HG03060 (cell line): Measurements from ENCODE around the gene TPPP3.
"Not testable (repeated sequence)": the region's sequence is repeated elsewhere in the genome, so short reads cannot be mapped to it uniquely, and the experiment has no call there.

Experiments used
- ATAC-seq: cut with Tn5 transposase; IDR thresholded peaks from one replicate; pipeline ENCODE4 v1.9.1; 2021; ENCODE audit warnings: low read depth, moderate number of reproducible peaks; ENCODE audit not compliant: unreplicated experiment

TPPP3 gene

DNA sequence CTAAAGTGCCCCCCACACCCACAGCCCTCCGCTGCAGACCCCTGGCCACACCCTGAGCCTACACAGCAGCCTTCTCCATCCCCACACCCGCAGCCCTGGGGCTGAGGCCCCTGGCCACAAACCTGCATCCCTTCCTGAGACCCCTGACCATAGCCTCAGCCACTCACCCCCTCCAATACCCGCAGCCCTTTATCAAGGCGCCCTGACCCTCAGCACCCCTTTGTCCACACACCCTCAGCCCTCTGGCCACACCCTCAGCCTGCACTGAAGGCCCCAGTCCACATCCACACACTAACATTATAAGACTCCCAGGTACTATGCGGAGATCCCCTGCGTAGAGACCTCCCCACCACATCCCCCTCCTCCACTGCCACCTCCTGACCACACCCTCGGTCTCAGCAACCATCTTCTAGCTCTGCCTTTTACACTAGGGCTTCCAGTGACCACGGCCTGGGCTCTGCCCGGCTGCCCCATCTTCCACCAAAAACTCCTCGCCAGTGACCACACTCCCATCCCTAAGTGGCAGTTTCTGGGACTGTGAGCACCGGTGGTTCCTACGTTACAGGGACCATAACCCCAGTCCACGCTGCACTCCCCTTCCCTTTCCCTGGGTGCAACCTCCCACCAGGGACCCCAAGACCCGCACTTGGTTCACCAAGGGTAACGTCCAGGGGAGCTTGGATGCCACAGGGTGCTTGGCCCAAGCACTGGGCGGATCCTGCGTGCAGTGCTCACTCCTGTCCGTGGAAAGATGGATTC is 818 bp downstream of the TPPP3 start:
- ATAC-seq, result no peak

DNA sequence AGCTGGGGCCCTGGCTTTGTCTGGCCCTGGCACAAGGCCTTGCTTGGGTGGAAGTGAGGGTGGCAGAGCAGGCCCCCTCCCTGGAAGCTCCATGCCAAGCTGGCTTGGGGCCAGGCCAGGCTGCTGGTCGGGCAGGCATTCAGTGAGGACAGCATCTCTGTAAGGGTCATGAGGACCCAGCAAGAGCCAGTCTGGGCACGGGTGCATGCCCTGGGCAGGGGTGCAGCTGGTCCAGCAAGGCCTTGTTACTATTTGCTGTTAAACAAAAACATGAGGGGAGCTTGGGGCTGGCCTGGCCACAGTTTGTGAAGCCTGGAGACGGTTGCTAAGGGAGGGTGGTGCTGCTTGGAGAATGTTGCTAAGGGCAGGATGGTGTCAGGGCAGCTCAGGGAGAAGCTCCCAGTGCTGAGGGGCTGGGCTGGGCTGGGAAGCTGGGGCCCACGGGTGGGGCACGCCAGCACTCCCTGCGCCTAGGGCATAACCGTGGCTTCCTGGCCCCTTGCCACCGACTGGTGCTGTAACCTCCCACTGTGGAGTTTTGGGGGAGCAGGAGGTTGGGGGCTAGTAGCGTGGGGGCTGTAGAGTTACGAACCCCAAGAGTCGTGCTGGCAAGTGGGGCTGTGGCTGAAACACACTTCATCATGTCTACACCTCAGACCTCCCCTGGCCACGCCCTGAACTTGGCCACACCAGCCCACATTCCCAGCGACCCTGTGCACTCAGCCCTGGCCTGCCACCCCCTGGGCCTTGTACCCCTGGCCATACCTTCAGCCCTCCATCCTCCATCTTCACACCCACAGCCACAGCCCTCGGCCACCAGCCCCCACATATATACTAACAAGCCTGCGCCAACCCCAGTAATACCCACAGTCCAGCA is 1.6 kb downstream of the TPPP3 start:
- no peak for ATAC-seq

GRCh38 chr16:67390816-67391423 is 2.4 kb downstream of the TPPP3 start:
- no peak for ATAC-seq

DNA sequence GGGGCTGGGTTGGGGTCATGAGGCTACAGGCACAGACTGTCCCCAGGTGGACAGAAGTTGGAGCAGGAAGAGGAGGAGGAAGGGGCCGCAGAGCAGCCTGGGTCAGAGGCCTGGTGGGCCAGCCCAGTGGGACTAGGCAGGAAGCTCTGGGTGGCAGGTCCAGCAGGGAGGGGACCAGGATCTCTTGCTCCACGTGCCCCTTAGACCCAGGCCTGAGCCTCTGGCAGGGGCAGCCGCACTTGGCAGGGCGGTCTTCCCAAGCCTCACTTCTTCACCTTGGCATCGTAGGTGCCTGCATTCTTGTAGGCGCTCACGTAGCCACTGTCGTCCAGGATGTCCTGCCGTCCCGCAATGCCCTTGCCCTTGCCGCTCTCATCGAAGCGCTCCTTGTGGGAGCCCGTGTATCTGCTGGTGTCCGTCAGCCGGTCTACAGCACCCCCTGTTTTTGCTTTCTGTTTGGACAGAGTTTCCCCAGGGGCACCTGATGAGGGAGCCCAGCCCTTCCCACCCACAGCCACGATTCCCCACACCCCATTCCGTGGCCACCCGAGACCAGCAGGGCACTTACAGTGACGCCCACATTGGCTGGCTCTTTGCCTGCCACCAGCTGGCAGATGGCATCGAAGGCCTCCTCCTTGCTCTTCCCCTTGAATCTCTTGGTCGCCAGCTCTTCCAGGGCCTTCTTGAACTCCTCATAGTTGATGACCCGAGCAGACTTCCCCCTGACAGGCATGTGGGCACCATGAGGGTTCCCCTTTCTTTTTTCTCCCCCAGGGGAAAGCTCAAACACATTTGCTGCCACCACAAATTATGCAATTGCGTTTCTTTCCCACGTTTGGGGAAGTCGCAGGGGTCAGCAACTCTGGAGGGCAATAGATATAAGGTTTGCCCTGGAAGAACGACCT is 3.1 kb downstream of the TPPP3 start:
- ATAC-seq, result no peak

DNA sequence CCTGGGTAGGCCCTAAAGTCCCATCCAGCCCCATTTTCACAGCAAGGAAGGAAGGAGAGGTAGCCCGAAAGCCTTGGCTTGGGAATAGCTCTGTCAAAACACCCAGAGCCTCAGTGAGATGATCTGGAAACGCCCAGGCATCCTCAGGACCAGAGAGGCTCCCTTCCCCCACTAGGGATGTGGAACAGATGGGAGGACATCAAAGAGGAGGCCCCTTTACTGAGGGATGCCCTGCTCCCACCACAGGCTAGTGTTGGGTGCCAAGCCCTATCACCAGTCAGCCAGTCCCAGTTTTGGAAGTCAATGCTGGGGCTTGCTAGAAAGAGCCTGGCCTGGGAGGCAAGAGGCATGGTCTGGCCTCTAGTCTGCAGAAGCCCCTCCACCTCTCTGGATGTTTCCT is 4.7 kb downstream of the TPPP3 start:
- ATAC-seq, result no peak

DNA sequence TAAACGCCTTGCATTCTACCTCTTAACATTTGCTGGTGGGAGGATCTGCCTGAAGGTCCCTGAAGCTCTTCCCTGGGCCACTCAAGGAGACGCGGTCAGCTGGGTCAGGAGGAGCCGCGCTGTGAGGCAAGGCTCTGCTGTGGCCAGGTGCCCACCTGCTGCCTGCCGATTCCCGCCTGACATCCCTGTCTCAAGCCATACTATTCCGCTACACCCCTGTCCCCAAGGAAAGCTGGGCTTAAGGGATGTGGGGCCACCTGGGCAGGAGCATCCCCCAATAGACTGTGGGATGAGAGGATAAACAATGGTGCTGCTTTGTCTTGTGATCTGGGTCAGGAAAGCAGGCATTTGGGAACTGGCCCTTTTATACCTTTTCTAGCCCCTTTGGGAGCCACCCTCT is 5.1 kb downstream of the TPPP3 start:
- ATAC-seq, result no peak

GRCh38 chr16:67387479-67388079 is 5.7 kb downstream of the TPPP3 start:
- no peak for ATAC-seq

DNA sequence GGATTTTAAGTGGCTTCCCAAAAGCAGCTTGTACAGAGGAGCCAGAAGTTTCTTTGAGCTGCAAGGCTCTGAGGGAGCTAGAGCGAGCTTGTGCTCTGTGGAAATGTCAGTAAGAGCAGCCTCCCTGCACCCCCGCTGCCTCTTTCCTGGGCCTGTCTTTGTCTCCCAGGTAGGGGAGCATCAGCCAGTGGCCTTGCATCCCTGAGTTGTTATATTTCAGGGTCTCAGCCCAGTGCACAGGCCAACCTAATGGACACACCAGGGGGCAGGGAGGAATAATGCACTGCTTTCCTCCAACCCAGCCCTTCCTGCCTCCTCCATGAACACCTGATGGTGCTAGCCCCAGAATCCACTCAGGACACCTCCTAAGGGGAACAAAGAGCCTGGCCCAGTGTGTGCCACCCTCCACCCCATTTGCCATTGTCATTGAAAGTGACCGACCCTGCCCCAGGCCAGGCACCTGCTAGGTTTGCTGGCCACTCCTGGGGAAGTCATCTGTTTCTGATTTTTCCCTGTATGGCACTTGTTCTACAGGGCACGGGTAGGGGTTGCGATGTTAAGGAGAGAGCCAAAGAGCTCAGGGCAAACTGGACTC is 6.3 kb downstream of the TPPP3 start:
- no peak for ATAC-seq

- ATAC-seq, result no peak
Observed at GRCh38 chr16:67384778-67385510, 8.4 kb downstream of the TPPP3 start.

DNA sequence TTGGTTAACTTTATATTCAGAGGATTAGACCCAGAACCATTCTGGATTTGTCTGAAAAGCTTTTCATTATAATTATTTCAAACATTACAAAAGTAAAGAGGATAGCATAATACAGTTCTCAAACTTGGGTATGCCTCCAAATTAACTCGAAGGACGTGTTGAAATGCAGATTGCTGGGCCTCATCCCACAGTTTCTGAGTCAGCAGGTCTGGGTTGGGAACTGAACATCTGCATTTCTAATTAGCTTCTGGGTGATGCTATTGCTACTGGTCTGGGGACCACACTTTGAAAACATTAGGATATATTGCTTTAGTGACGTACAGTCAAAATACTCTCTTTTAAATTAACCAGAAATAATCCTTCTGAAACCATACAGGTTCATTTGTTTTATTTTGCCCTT is 10.0 kb downstream of the TPPP3 start:
- ATAC-seq, result no peak

- no peak for ATAC-seq
Observed at GRCh38 chr16:67378642-67379041, 14.7 kb downstream of the TPPP3 start.

- ATAC-seq, result not testable (repeated sequence)
Observed at GRCh38 chr16:67376012-67376411, 17.3 kb downstream of the TPPP3 start.

GRCh38 chr16:67372664-67373063 is 20.6 kb downstream of the TPPP3 start:
- no peak for ATAC-seq

- ATAC-seq, result no peak
Observed at GRCh38 chr16:67370661-67371060, 22.6 kb downstream of the TPPP3 start.

DNA sequence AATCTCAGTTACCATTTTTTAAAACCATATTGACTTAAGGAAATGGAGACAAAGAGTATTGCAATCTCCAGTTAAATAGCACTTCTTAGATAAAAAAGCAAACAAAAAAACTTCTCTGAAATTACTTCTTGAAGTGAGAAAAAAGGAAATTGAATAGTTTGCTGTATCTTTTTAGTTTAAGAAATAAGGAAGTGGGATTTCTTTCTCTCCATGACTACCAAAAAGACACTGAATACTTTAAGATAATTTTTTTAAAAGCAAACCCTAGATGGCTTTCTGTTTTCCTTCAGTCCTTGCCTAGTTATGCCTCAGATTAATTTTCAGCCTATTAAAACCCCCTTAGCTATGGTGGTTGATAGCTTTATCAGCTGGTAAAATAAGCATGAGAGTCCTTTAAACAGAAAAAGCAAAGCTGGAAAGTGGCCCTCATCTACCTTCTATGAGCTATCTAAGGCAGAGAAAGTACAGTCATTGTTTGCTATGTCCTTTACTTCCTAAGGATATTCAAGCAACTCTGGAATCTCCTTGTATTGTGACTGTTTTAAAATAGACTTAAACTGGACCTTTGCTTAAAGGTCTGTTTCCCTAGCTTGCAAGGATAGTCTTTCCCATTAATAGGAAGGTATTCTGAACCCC is 28.6 kb downstream of the TPPP3 start:
- no peak for ATAC-seq

- ATAC-seq, result no peak
Observed at GRCh38 chr16:67361038-67361437, 32.3 kb downstream of the TPPP3 start.

DNA sequence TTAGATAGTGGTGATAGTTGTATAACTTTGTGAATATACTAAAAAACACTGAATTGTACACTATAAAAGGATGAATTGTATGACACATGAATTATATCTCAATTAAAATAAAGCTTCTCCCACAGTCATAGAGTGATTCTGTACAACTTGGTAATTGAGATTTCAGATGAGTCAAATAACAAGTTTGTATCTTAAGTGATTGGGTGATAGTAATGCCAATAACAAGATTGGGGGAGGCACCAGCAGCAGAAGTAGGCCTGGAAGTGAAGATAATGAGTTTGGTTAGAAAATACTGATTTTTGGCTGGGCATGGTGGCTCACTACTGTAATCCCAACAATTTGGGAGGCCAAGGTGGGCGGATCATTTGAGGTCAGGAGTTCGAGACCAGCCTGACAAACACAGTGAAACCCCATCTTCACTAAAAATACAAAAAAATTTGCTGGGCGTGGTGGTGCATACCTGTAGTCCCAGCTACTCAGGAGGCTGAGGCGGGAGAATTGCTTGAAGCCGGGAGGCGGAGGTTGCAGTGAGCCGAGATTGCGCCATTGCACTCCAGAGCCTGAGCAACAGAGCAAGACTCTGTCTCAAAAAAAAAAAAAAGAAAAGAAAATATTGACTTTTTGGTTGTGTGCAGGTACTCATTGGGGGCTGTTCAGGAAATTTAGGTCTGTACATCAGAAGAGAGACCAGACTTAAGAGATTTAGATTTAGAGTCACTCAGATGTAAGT is 33.6 kb downstream of the TPPP3 start:
- not testable (repeated sequence) for ATAC-seq

GRCh38 chr16:67357561-67357960 is 35.7 kb downstream of the TPPP3 start:
- no peak for ATAC-seq
